Transverse colon (tissue), 4 donors: ENCODE measurements around the gene NUDT6. TPM values are rescaled to one million over a fixed set of nuclear protein-coding genes. Genes with fewer than 3 reads are reported as not detected.

Experiments
- DNase-seq: peaks from one replicate; pipeline ENCODE4 v3.0.0-alpha.2; 2019
- H3K27ac ChIP-seq, 4 donors: fragments of 200-600 bp; sonication (generic); 2 replicates each; pipeline ENCODE4 v1.5.1; 2016 to 2018; ENCODE audit warnings: inconsistent platforms in 4 of 4
- H3K27me3 ChIP-seq: fragments of 200-600 bp; sonication (generic); 2 replicates; pipeline ENCODE4 v1.5.1; 2017; ENCODE audit warnings: inconsistent platforms
- H3K36me3 ChIP-seq, 4 donors: fragments of 200-600 bp; sonication (generic); 2 replicates each; pipeline ENCODE4 v1.5.1; 2017 to 2019; ENCODE audit warnings: inconsistent platforms in 4 of 4
- H3K4me1 ChIP-seq, 4 donors: fragments of 200-600 bp; sonication (generic); 2 replicates each; pipeline ENCODE4 v1.5.1; 2017 to 2020; ENCODE audit warnings: inconsistent platforms in 4 of 4
- H3K4me3 ChIP-seq, 4 donors: fragments of 200-600 bp; sonication (generic); 1 replicate in 1 of 4; 2 replicates in 3 of 4; pipeline versions ENCODE4 v1.5.1 to v1.6.1; 2017 to 2019; ENCODE audit warnings: inconsistent platforms in 4 of 4
- H3K9me3 ChIP-seq, 2 donors: fragments of 200-600 bp; sonication (generic); 2 replicates each; pipeline ENCODE4 v1.5.1; 2017 to 2019; ENCODE audit warnings: inconsistent platforms in 2 of 2
- CTCF ChIP-seq, 5 experiments: fragments of 200-600 bp in 3 of 5; fragments of 450-650 bp in 2 of 5; sonication (generic) in 3 of 5; IDR thresholded peaks; 1 replicate in 2 of 5; 2 replicates in 3 of 5; pipeline ENCODE4 v1.5.1; 2016 to 2017; ENCODE audit warnings: antibody characterized with exemption in 5 of 5, inconsistent platforms in 3 of 5, mild to moderate bottlenecking in 2 of 5, moderate library complexity in 1 of 5
- EP300 ChIP-seq: sonication (generic); formaldehyde crosslinking; IDR thresholded peaks from one replicate; pipeline ENCODE4 v1.6.1; 2017; ENCODE audit warnings: antibody characterized with exemption, low read depth
- POLR2A ChIP-seq: fragments of 450-650 bp; IDR thresholded peaks from one replicate; pipeline ENCODE4 v1.6.1; 2016; ENCODE audit warnings: antibody characterized with exemption, mild to moderate bottlenecking, moderate library complexity
- POLR2AphosphoS5 ChIP-seq, 3 donors: sonication (generic); formaldehyde crosslinking; IDR thresholded peaks; one replicate each; pipeline ENCODE4 v1.6.1; 2016; ENCODE audit warnings: antibody characterized with exemption in 3 of 3
- WGBS, 2 donors: methylation state at CpG; one replicate each; pipeline ENCODE4 v1.1.5; 2018; ENCODE audit warnings: low coverage in 1 of 2; 5-methylcytosine and 5-hydroxymethylcytosine counted together
- in situ Hi-C, 4 donors: fragments of 200-750 bp; cut with MboI; loops; one replicate each; pipeline versions ENCODE4 v1.15.0 to v1.15.1; 2017; ENCODE audit warnings: low sequenced_read_pairs in 3 of 4, low pct_ligation_motif_present in 1 of 4, low pct_unique_long_range_greater_than_20kb in 1 of 4
- intact Hi-C: fragments of 100-400 bp; cut with DNase I; formaldehyde crosslinking; loops from one replicate; pipeline ENCODE4 v1.15.1; 2023; ENCODE audit warnings: low total_unique reads
- total RNA-seq, 4 donors: library from RNA; depleted of rRNA; stranded (reverse); fragments of >200 nt; gene quantifications; one replicate each; pipeline ENCODE4 v1.1.0, GENCODE V29; 2016

NUDT6 gene
- total RNA-seq, 4 donors from 2014 or later = 2.2 to 13.5 (median 7.3) TPM

- TF ChIP-seq CTCF (IDR thresholded peaks at IDR 0.05) = no peak
- Histone ChIP-seq H3K9me3 (no peaks in the 10 kb centered on the region), H3K27me3 (no peaks in the 10 kb centered on the region), H3K4me1 (no peaks in the 10 kb centered on the region), H3K36me3 (no peaks in the 10 kb centered on the region), H3K27ac (no peak overlapping the region), H3K4me3 (no peak overlapping the region)
- DNase-seq = no peak
- 90 to 94% methylated on average over 1 to 3 of the region's 3 CpGs for WGBS, 2 donors
- in situ Hi-C loops = loop anchor here in 2 of 4 donors (25.0 kb wide), 2 partner anchors 153 to 328 kb away; no protein-coding TSS in a partner anchor
- intact Hi-C loops = loop anchor here (5.0 kb wide), 1 partner anchor 158 kb away; no protein-coding TSS in a partner anchor
Measured at GRCh38 chr4:122914938-122915337, 7.5 kb downstream of the NUDT6 start.

GRCh38 chr4:122914292-122914904, 8.0 kb downstream of the NUDT6 start:
- Histone ChIP-seq H3K36me3 (no peaks in the 10 kb centered on the region), H3K4me3 (no peak overlapping the region), H3K27ac (no peak overlapping the region), H3K27me3 (no peaks in the 10 kb centered on the region), H3K4me1 (no peaks in the 10 kb centered on the region), H3K9me3 (no peaks in the 10 kb centered on the region)
- no peak for DNase-seq
- peak in 2 of 5 experiments; percentile 46 to 58 for TF ChIP-seq CTCF (IDR thresholded peaks at IDR 0.05)
- TF ChIP-seq POLR2A = no peak
- WGBS, 2 donors = 52 to 73% methylated on average over 2 to 4 of the region's 4 CpGs
- in situ Hi-C loops (loop anchor here in 2 of 4 donors (25.0 kb wide), 2 partner anchors 152 to 327 kb away; no protein-coding TSS in a partner anchor), intact Hi-C loops (no loop called here)

GRCh38 chr4:122912810-122913575, 9.4 kb downstream of the NUDT6 start:
- WGBS, 2 donors = 100% methylated on average over 1 of the region's 1 CpG; no CpG with 5 or more reads in 1 of the 2 donors
- Histone ChIP-seq H3K27me3 (no peaks in the 10 kb centered on the region), H3K36me3 (no peaks in the 10 kb centered on the region), H3K27ac (no peak overlapping the region), H3K4me1 (no peaks in the 10 kb centered on the region), H3K9me3 (no peaks in the 10 kb centered on the region), H3K4me3 (no peak overlapping the region)
- intact Hi-C loops (no loop called here), in situ Hi-C loops (loop anchor here in 2 of 4 donors (25.0 kb wide), 2 partner anchors 151 to 326 kb away; no protein-coding TSS in a partner anchor)
- TF ChIP-seq POLR2A (no peak), EP300 (no peak), CTCF (IDR thresholded peaks at IDR 0.05) (no peak), POLR2AphosphoS5 (IDR thresholded peaks at IDR 0.05) (no peak)
- no peak for DNase-seq

GRCh38 chr4:122911588-122911987, 10.8 kb downstream of the NUDT6 start:
- in situ Hi-C loops (loop anchor here in 2 of 4 donors (25.0 kb wide), 2 partner anchors 149 to 324 kb away; no protein-coding TSS in a partner anchor), intact Hi-C loops (no loop called here)
- Histone ChIP-seq H3K9me3 (no peaks in the 10 kb centered on the region), H3K27me3 (no peaks in the 10 kb centered on the region), H3K36me3 (no peaks in the 10 kb centered on the region), H3K27ac (no peak overlapping the region), H3K4me3 (no peak overlapping the region), H3K4me1 (no peaks in the 10 kb centered on the region)
- WGBS, 2 donors = 75 to 76% methylated on average over 1 of the region's 1 CpG
- no peak for TF ChIP-seq POLR2AphosphoS5 (IDR thresholded peaks at IDR 0.05)
- no peak for TF ChIP-seq CTCF (IDR thresholded peaks at IDR 0.05)
- TF ChIP-seq EP300 = no peak
- no peak for TF ChIP-seq POLR2A
- DNase-seq = no peak
